K562 (cell line): ENCODE data around the gene IRF5. TPM values are rescaled to one million over a fixed set of nuclear protein-coding genes. Genes with fewer than 3 reads are reported as not detected.

Experiments used
- ATAC-seq: fragments of 200-7000 bp; cut with Tn5 transposase; 3 replicates; pipeline ENCODE4 v1.9.1; 2020; ENCODE audit warnings: moderate library complexity
- BruUV-seq: library from RNA; stranded (reverse); fragments of 400-500 nt; replicated peaks from 2 replicates; lab custom pipeline; 2021; lab: Mats Ljungman, UMichigan
- CTCF ChIA-PET: fragments of 300-600 bp; formaldehyde crosslinking; extraction: SDS; loops from one replicate; lab custom pipeline; 2021; ENCODE audit warnings: low intra/inter-chr PET ratio; lab: Yijun Ruan, JAX
- POLR2A ChIA-PET: fragments of 300-600, 350-650 bp; sonication (Branson Sonifier 250); formaldehyde crosslinking; extraction: SDS; loops from one replicate; lab custom pipeline; 2021; ENCODE audit warnings: antibody characterized with exemption, inconsistent platforms; lab: Yijun Ruan, JAX
- DNase-seq, 4 experiments: peaks; one replicate each; pipeline versions ENCODE4 v3.0.0 to v3.0.0-alpha.2; 2011 to 2018; ENCODE audit warnings: low spot score in 3 of 4, mixed read lengths in 3 of 4; ENCODE audit errors: extremely low read depth in 1 of 4
- FAIRE-seq: peaks from 2 replicates; lab custom pipeline; 2011; peaks lifted over from hg19 to GRCh38; lab: Jason Lieb, UNC
- H2AFZ ChIP-seq: 2 replicates; pipeline ENCODE4 v1.6.0; 2011; ENCODE audit warnings: low read depth, low read length, control low read depth, inconsistent platforms
- H3K27ac ChIP-seq: fragments of 200-600 bp; 3 replicates; pipeline ENCODE4 v1.8.0; 2011; ENCODE audit warnings: low read depth, mild to moderate bottlenecking, control low read depth, inconsistent platforms, low read length, moderate library complexity, mixed read lengths; ENCODE audit errors: extremely low read depth
- H3K27me3 ChIP-seq, 2 experiments: fragments of 300-600 bp in 1 of 2; 2 replicates in 1 of 2; 3 replicates in 1 of 2; pipeline versions ENCODE4 v1.6.0 to v1.8.0; 2011; ENCODE audit warnings: inconsistent platforms in 2 of 2, low read length in 2 of 2, mild to moderate bottlenecking in 1 of 2, mixed read lengths in 1 of 2, moderate library complexity in 1 of 2; ENCODE audit not compliant: control insufficient read depth in 2 of 2, insufficient read depth in 2 of 2
- H3K36me3 ChIP-seq: fragments of 300-600 bp; 3 replicates; pipeline ENCODE4 v1.8.0; 2011; ENCODE audit warnings: mild to moderate bottlenecking, low read length, inconsistent platforms; ENCODE audit not compliant: control insufficient read depth, insufficient read depth
- H3K4me1 ChIP-seq, 2 experiments: fragments of 200-600 bp in 1 of 2; replicated peaks in 1 of 2; 2 replicates in 1 of 2; 3 replicates in 1 of 2; pipeline versions ENCODE4 v1.5.1 to v1.8.0; 2011; ENCODE audit warnings: inconsistent platforms in 2 of 2, low read length in 2 of 2, mild to moderate bottlenecking in 1 of 2, mixed read lengths in 1 of 2, moderate library complexity in 1 of 2; ENCODE audit not compliant: control insufficient read depth in 2 of 2, insufficient read depth in 2 of 2
- H3K4me2 ChIP-seq: 2 replicates; pipeline ENCODE4 v1.6.1; 2011; ENCODE audit warnings: low read length, control low read depth, inconsistent platforms, mixed read lengths; ENCODE audit not compliant: insufficient read depth
- H3K4me3 ChIP-seq: fragments of 200-600 bp; sonication (generic), shearing (Covaris generic); 2 replicates; pipeline ENCODE4 v1.5.1; 2016; ENCODE audit warnings: control low read depth, inconsistent platforms
- H3K79me2 ChIP-seq: fragments of 200-600 bp; 3 replicates; pipeline ENCODE4 v1.8.0; 2011; ENCODE audit warnings: low read length, inconsistent platforms; ENCODE audit not compliant: control insufficient read depth, insufficient read depth
- H3K9ac ChIP-seq, 2 experiments: 2 replicates each; pipeline versions ENCODE4 v1.6.0 to v1.6.1; 2011; ENCODE audit warnings: low read depth in 2 of 2, low read length in 2 of 2, control low read depth in 1 of 2, inconsistent platforms in 1 of 2, mild to moderate bottlenecking in 1 of 2, mixed read lengths in 1 of 2; ENCODE audit not compliant: insufficient read depth in 1 of 2
- H3K9me1 ChIP-seq: one replicate; pipeline ENCODE4 v1.6.0; 2011; ENCODE audit warnings: inconsistent platforms, mild to moderate bottlenecking, low read length, moderate library complexity; ENCODE audit not compliant: control insufficient read depth, insufficient read depth
- H3K9me3 ChIP-seq: replicated peaks from 2 replicates; pipeline ENCODE4 v1.5.1; 2011; ENCODE audit warnings: low read depth, low read length, inconsistent platforms; ENCODE audit not compliant: control insufficient read depth, insufficient read depth
- H4K20me1 ChIP-seq: replicated peaks from 2 replicates; pipeline ENCODE4 v1.6.1; 2011; ENCODE audit warnings: low read length, inconsistent platforms, mixed read lengths; ENCODE audit not compliant: control insufficient read depth, insufficient read depth
- ARHGAP35 ChIP-seq: fragments of 450-650 bp; IDR thresholded peaks from 2 replicates; pipeline ENCODE4 v1.6.1; 2018; ENCODE audit not compliant: partially characterized antibody
- ZC3H8 ChIP-seq: fragments of 450-650 bp; IDR thresholded peaks from 2 replicates; pipeline ENCODE4 v1.6.1; 2017
- ZNF274 ChIP-seq: IDR thresholded peaks from 2 replicates; pipeline ENCODE4 v1.6.1; 2011; ENCODE audit warnings: low read depth, mild to moderate bottlenecking, low read length, moderate library complexity, borderline replicate concordance
- WGBS: fragments of 100-300 bp; shearing (Covaris generic); methylation state at CpG from one replicate; pipeline ENCODE4 v1.1.6; 2016; ENCODE audit warnings: low coverage, mixed read lengths; ENCODE audit not compliant: insufficient coverage; ENCODE audit errors: missing lambda C conversion rate; 5-methylcytosine and 5-hydroxymethylcytosine counted together
- in situ Hi-C: fragments of 300-500 bp; cut with MboI; formaldehyde crosslinking; loops from 4 replicates; pipeline ENCODE4 v1.15.0; 2018; ENCODE audit warnings: inconsistent platforms, mixed read lengths
- intact Hi-C: fragments of 100-400 bp; cut with micrococcal nuclease; formaldehyde crosslinking; loops from 2 replicates; pipeline ENCODE4 v1.14.2; 2022
- polyA plus RNA-seq, 8 experiments: library from polyadenylated mRNA; depleted of rRNA in 4 of 8; stranded (reverse) in 5 of 8; unstranded in 3 of 8; fragments of >200 nt; fragmentation: Nextera tagmentation in 2 of 8; fragmentation: Illumina TruSeq in 1 of 8; extraction: Ambion mirVana in 2 of 8; extraction: Trizol in 1 of 8; gene quantifications; 2 replicates each; pipeline versions ENCODE4 v1.2.1 to v1.2.3, GENCODE V29; 2011 to 2014; ENCODE audit warnings: inconsistent platforms in 1 of 8, missing spikeins in 1 of 8
- total RNA-seq, 7 experiments: library from RNA; depleted of rRNA in 6 of 7; stranded (reverse); fragments of >200 nt in 6 of 7; fragmentation: Illumina TruSeq in 2 of 7; extraction: Trizol in 2 of 7; gene quantifications; 2 replicates each; pipeline versions ENCODE4 v1.2.1 to v1.2.3, GENCODE V29; 2011 to 2021; ENCODE audit warnings: low replicate concordance in 1 of 7

The IRF5 gene
- total and polyA plus RNA-seq, 9 of the 15 experiments (the other 6 are each of a cell fraction or from before 2014, with no cell fraction given): 0.04 TPM; not detected in 8

- Histone ChIP-seq H3K27me3 (peaks cover 36 to 66% of the 10 kb centered on the region in 2 experiments), H3K9me1 (no peaks in the 10 kb centered on the region), H3K9me3 (no peaks in the 10 kb centered on the region; the same call in 1 of the 2 replicates), H3K27ac (no peak overlapping the region), H3K4me1 (peaks cover 0 to 35% of the 10 kb centered on the region in 2 experiments; a peak in 2 of 5 replicates), H3K4me3 (no peak overlapping the region), H3K9ac (peak overlapping the region in 1 of 2 experiments; percentile 10; a peak in 1 of 4 replicates), H3K4me2 (no peak overlapping the region; the same call in 1 of the 2 replicates), H2AFZ (no peak overlapping the region), H4K20me1 (peaks cover 11% of the 10 kb centered on the region; the same call in 1 of the 2 replicates), H3K79me2 (no peaks in the 10 kb centered on the region), H3K36me3 (no peaks in the 10 kb centered on the region)
- intact Hi-C loops (no loop called here), in situ Hi-C loops (no loop called here)
- WGBS: 6% methylated on average over 6 of the region's 6 CpGs
- TF ChIP-seq ZNF274 (no peak), ARHGAP35 (no peak), ZC3H8 (no peak)
- DNase-seq: no peak
- no TSS peak for BruUV-seq
- CTCF ChIA-PET: interaction anchor here (0.9 kb wide), 1 partner anchor 181 kb away, joined by 3 read pairs; no protein-coding TSS in a partner anchor
- POLR2A ChIA-PET: interaction anchor here (1.5 kb wide), 1 partner anchor 13 kb away, joined by 3 read pairs; no protein-coding TSS in a partner anchor
- no peak for ATAC-seq
- no peak for FAIRE-seq
Observed at GRCh38 chr7:128908750-128909624, 28.7 kb upstream of the IRF5 start.
